HCT116 (cell line): ENCODE data around the gene TBXA2R. TPM values are rescaled to one million over a fixed set of nuclear protein-coding genes. Genes with fewer than 3 reads are reported as not detected.
A peak's percentile ranks its signal among the peaks of the same experiment; 100 is the strongest.

Source experiments
- ATAC-seq: fragments of 200-7000 bp; cut with Tn5 transposase; 2 replicates; pipeline ENCODE4 v1.9.1; 2020; ENCODE audit warnings: mild to moderate bottlenecking, moderate library complexity
- BruUV-seq: library from RNA; stranded (reverse); fragments of 400-500 nt; replicated peaks from 2 replicates; lab custom pipeline; 2021; lab: Mats Ljungman, UMichigan
- CTCF ChIA-PET: fragments of 300-600 bp; sonication (Branson Sonifier 250); formaldehyde crosslinking; loops from one replicate; lab custom pipeline; 2021; ENCODE audit warnings: antibody characterized with exemption; lab: Charles Lee
- POLR2A ChIA-PET: fragments of 300-600, 350-600 bp; sonication (Branson Sonifier 250); formaldehyde crosslinking; loops from one replicate; lab custom pipeline; 2021; ENCODE audit warnings: antibody characterized with exemption; lab: Charles Lee
- RAD21 ChIA-PET, 2 experiments: fragments of 300-600 bp; sonication (Branson Sonifier 250); formaldehyde crosslinking; loops; one replicate each; lab custom pipeline; 2023; ENCODE audit warnings: low total read pairs in 2 of 2; ENCODE audit not compliant: uncharacterized antibody in 2 of 2, unreplicated experiment in 2 of 2, low non-redundant PET in 1 of 2; lab: Charles Lee
- DNase-seq: peaks from one replicate; pipeline ENCODE4 v3.0.0-alpha.2; 2010; ENCODE audit warnings: low read depth, low spot score
- H2AFZ ChIP-seq: fragments of 200-600 bp; shearing (Covaris generic), sonication (generic); 2 replicates; pipeline ENCODE4 v1.6.1; 2017; ENCODE audit warnings: low read depth, mixed run types, mixed read lengths, antibody characterized with exemption, low read length; ENCODE audit not compliant: poor library complexity, severe bottlenecking
- H3K27ac ChIP-seq: 2 replicates; pipeline ENCODE4 v1.5.1; 2012; ENCODE audit warnings: low read depth, low read length
- H3K27me3 ChIP-seq: fragments of 200-600 bp; sonication (generic); 2 replicates; pipeline ENCODE4 v1.6.1; 2016; ENCODE audit warnings: mixed run types, low read length, mixed read lengths; ENCODE audit not compliant: insufficient read depth
- H3K36me3 ChIP-seq, 2 experiments: fragments of 200-500 bp in 1 of 2; fragments of 200-600 bp in 1 of 2; sonication (Bioruptor generic) in 1 of 2; sonication (generic) in 1 of 2; 2 replicates each; pipeline versions ENCODE4 v1.5.1 to v1.6.1; 2014 to 2016; ENCODE audit warnings: low read length in 2 of 2, inconsistent platforms in 1 of 2, mixed read lengths in 1 of 2, mixed run types in 1 of 2; ENCODE audit not compliant: insufficient read depth in 2 of 2, control insufficient read depth in 1 of 2
- H3K4me1 ChIP-seq, 2 experiments: fragments of 200-600 bp in 1 of 2; sonication (generic) in 1 of 2; 2 replicates each; pipeline versions ENCODE4 v1.5.1 to v1.6.1; 2012 to 2017; ENCODE audit warnings: low read length in 2 of 2, inconsistent platforms in 1 of 2, mild to moderate bottlenecking in 1 of 2, mixed read lengths in 1 of 2, mixed run types in 1 of 2, moderate library complexity in 1 of 2; ENCODE audit not compliant: insufficient read depth in 2 of 2, control insufficient read depth in 1 of 2
- H3K4me2 ChIP-seq: fragments of 200-600 bp; sonication (generic); 2 replicates; pipeline ENCODE4 v1.6.1; 2017; ENCODE audit warnings: mixed run types, low read length, mixed read lengths
- H3K4me3 ChIP-seq, 2 experiments: fragments of 200-600 bp in 1 of 2; sonication (generic) in 1 of 2; replicated peaks in 1 of 2; 2 replicates each; pipeline ENCODE4 v1.5.1; 2011 to 2016; ENCODE audit warnings: low read length in 2 of 2, control low read depth in 1 of 2, low read depth in 1 of 2, mild to moderate bottlenecking in 1 of 2, mixed read lengths in 1 of 2, mixed run types in 1 of 2
- H3K79me2 ChIP-seq: fragments of 200-600 bp; sonication (generic); 2 replicates; pipeline ENCODE4 v1.6.1; 2017; ENCODE audit warnings: mild to moderate bottlenecking, mixed run types, low read length, moderate library complexity, mixed read lengths; ENCODE audit not compliant: insufficient read depth
- H3K9ac ChIP-seq: fragments of 200-600 bp; sonication (generic); 2 replicates; pipeline ENCODE4 v1.6.1; 2016; ENCODE audit warnings: low read length, mixed read lengths
- H3K9me2 ChIP-seq: fragments of 200-600 bp; sonication (generic), shearing (Covaris generic); 2 replicates; pipeline ENCODE4 v1.6.1; 2017; ENCODE audit warnings: mixed run types, mild to moderate bottlenecking, moderate library complexity; ENCODE audit not compliant: insufficient read depth
- H3K9me3 ChIP-seq, 2 experiments: fragments of 200-500 bp in 1 of 2; fragments of 200-600 bp in 1 of 2; sonication (Bioruptor generic) in 1 of 2; sonication (generic) in 1 of 2; 2 replicates each; pipeline ENCODE4 v1.6.1; 2014 to 2017; ENCODE audit warnings: low read length in 2 of 2, mixed read lengths in 2 of 2, inconsistent platforms in 1 of 2, low read depth in 1 of 2, mild to moderate bottlenecking in 1 of 2, mixed run types in 1 of 2, moderate library complexity in 1 of 2; ENCODE audit not compliant: control insufficient read depth in 1 of 2, insufficient read depth in 1 of 2
- H4K20me1 ChIP-seq: fragments of 200-600 bp; sonication (generic), shearing (Covaris generic); 2 replicates; pipeline ENCODE4 v1.6.1; 2017; ENCODE audit warnings: mixed run types, mild to moderate bottlenecking, moderate library complexity; ENCODE audit not compliant: insufficient read depth
- EZH2phosphoT487 ChIP-seq: fragments of 200-600 bp; IDR thresholded peaks from 2 replicates; pipeline ENCODE4 v1.6.1; 2018; ENCODE audit warnings: antibody characterized with exemption, borderline replicate concordance
- intact Hi-C: fragments of 100-400 bp; cut with micrococcal nuclease; formaldehyde crosslinking; loops from 2 replicates; pipeline ENCODE4 v1.10.0; 2022
- total RNA-seq: library from RNA; stranded (reverse); gene quantifications from one replicate; pipeline ENCODE4 v1.2.1, GENCODE V29; 2021; ENCODE audit not compliant: unreplicated experiment
- TF ChIP-seq, protein P1 (sequence below): IDR thresholded peaks from 2 replicates; pipeline ENCODE4 v1.6.1; 2012; ENCODE audit warnings: low read depth
- TF ChIP-seq, protein P2 (sequence below), 3 experiments: fragments of 200-600 bp in 1 of 3; sonication (generic) in 1 of 3; IDR thresholded peaks in 2 of 3; conservative IDR thresholded peaks in 1 of 3; 2 replicates each; pipeline ENCODE4 v1.5.1; 2012 to 2017; ENCODE audit warnings: low read depth in 2 of 3, low read length in 2 of 3, antibody characterized with exemption in 1 of 3, borderline replicate concordance in 1 of 3, control low read depth in 1 of 3, mild to moderate bottlenecking in 1 of 3, mixed read lengths in 1 of 3, mixed run types in 1 of 3, moderate library complexity in 1 of 3; ENCODE audit not compliant: insufficient read depth in 1 of 3

The TBXA2R gene
- total RNA-seq, 1 experiment from 2014 or later, result 2.3 TPM

DNA sequence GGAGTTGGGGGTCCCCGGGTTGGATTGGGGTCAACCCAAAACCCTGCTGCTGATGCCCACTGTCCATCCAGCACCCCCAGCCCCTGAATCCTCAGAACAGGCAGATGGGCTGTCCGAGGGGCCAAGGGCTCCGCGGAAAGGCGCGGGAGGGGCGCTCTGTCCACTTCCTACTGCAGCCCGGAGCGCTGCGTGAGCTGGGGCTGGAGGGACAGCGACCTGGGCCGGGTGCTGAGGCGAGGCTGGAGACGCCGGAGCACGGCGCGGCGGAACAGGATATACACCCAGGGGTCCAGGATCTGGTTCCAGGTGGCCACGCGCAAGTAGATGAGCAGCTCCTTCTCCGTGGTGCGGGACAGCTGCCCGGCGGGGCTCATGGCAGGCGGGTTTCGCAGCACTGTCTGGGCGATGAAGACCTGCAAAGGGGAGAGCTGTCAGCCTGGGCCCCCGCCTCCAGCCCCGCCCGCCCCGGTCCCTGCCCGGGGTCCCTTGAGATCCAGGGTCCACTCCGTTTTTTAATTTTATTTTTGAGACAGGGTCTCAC lies 11.1 kb downstream of the TBXA2R start (continued):
- TF ChIP-seq, protein P1, sequence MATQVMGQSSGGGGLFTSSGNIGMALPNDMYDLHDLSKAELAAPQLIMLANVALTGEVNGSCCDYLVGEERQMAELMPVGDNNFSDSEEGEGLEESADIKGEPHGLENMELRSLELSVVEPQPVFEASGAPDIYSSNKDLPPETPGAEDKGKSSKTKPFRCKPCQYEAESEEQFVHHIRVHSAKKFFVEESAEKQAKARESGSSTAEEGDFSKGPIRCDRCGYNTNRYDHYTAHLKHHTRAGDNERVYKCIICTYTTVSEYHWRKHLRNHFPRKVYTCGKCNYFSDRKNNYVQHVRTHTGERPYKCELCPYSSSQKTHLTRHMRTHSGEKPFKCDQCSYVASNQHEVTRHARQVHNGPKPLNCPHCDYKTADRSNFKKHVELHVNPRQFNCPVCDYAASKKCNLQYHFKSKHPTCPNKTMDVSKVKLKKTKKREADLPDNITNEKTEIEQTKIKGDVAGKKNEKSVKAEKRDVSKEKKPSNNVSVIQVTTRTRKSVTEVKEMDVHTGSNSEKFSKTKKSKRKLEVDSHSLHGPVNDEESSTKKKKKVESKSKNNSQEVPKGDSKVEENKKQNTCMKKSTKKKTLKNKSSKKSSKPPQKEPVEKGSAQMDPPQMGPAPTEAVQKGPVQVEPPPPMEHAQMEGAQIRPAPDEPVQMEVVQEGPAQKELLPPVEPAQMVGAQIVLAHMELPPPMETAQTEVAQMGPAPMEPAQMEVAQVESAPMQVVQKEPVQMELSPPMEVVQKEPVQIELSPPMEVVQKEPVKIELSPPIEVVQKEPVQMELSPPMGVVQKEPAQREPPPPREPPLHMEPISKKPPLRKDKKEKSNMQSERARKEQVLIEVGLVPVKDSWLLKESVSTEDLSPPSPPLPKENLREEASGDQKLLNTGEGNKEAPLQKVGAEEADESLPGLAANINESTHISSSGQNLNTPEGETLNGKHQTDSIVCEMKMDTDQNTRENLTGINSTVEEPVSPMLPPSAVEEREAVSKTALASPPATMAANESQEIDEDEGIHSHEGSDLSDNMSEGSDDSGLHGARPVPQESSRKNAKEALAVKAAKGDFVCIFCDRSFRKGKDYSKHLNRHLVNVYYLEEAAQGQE, result no peak

DNA sequence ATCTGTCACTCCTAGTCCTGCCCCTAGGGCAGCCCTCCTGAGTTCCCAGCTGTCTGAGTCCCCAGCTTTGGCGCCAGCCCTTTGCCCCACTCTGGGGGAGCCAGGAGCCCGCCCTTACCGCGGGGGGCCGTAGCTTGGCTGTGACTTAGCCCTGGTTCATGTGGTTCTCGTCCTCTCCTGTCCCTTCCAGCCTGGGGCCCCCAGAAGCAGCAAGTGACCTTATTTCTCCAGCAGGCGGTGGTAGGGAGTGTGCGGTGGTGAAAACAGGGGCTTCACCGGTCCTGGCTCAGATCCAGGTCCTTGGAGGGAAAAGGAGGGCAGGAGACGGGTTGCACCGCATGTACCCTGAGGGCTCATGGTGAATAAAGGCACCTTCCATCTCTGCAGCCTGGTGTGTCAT lies 13.5 kb downstream of the TBXA2R start:
- Histone ChIP-seq H3K36me3 (no peaks in the 10 kb centered on the region), H3K9me2 (no peaks in the 10 kb centered on the region), H4K20me1 (no peaks in the 10 kb centered on the region), H3K27me3 (no peaks in the 10 kb centered on the region), H3K4me3 (no peak overlapping the region), H3K4me1 (no peaks in the 10 kb centered on the region), H3K9me3 (no peaks in the 10 kb centered on the region), H3K79me2 (no peaks in the 10 kb centered on the region), H3K4me2 (no peak overlapping the region), H3K27ac (no peak overlapping the region), H2AFZ (no peak overlapping the region), H3K9ac (no peak overlapping the region)
- ATAC-seq (no peak), DNase-seq (no peak)
- BruUV-seq, result no TSS peak
- intact Hi-C loops, result no loop called here
- ChIA-PET RAD21 (no interaction called here), POLR2A (no interaction called here)
- TF ChIP-seq, protein P2, sequence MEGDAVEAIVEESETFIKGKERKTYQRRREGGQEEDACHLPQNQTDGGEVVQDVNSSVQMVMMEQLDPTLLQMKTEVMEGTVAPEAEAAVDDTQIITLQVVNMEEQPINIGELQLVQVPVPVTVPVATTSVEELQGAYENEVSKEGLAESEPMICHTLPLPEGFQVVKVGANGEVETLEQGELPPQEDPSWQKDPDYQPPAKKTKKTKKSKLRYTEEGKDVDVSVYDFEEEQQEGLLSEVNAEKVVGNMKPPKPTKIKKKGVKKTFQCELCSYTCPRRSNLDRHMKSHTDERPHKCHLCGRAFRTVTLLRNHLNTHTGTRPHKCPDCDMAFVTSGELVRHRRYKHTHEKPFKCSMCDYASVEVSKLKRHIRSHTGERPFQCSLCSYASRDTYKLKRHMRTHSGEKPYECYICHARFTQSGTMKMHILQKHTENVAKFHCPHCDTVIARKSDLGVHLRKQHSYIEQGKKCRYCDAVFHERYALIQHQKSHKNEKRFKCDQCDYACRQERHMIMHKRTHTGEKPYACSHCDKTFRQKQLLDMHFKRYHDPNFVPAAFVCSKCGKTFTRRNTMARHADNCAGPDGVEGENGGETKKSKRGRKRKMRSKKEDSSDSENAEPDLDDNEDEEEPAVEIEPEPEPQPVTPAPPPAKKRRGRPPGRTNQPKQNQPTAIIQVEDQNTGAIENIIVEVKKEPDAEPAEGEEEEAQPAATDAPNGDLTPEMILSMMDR (IDR thresholded peaks at IDR 0.05 in 2 of 3, conservative IDR thresholded peaks at IDR 0.05 in 1 of 3; ENCODE audit: borderline replicate concordance in 1 of 3, insufficient read depth in 1 of 3, low read depth in 2 of 3, low read length in 2 of 3), result 0 out of 6 replicates have a peak, but pooled peaks of 2 of the 3 experiments have one; percentile 2 to 7
- no peak for TF ChIP-seq EZH2phosphoT487
- TF ChIP-seq, all 23 proteins: peak for 1
- CTCF ChIA-PET, result no interaction called here
